A549 (cell line): ENCODE results near the gene STARD9. TPM values are rescaled to one million over a fixed set of nuclear protein-coding genes. Genes with fewer than 3 reads are reported as not detected.

Source experiments
- ATAC-seq, 2 experiments: fragments of 200-7000 bp in 1 of 2; fragments of >200 bp in 1 of 2; cut with Nextera tagmentation in 1 of 2; cut with Tn5 transposase in 1 of 2; 3 replicates each; pipeline versions ENCODE4 v1.8.0 to v1.9.1; 2018 to 2020; ENCODE audit warnings: mild to moderate bottlenecking in 1 of 2, moderate library complexity in 1 of 2
- CTCF ChIA-PET: fragments of 300-600 bp; sonication (Branson Sonifier 250); formaldehyde crosslinking; extraction: SDS; loops from one replicate; lab custom pipeline; 2021; ENCODE audit warnings: antibody characterized with exemption, inconsistent platforms; lab: Yijun Ruan, JAX
- POLR2A ChIA-PET: fragments of 350-600 bp; formaldehyde crosslinking; extraction: SDS; loops from one replicate; lab custom pipeline; 2021; ENCODE audit warnings: antibody characterized with exemption, inconsistent platforms; lab: Yijun Ruan, JAX
- DNase-seq, 2 experiments: peaks; one replicate each; pipeline versions ENCODE4 v3.0.0 to v3.0.0-alpha.2; 2011 to 2016; ENCODE audit warnings: low read depth in 1 of 2, low spot score in 1 of 2
- FAIRE-seq: peaks from 2 replicates; lab custom pipeline; 2011; peaks lifted over from hg19 to GRCh38; lab: Jason Lieb, UNC
- H3K27ac ChIP-seq, 2 experiments: fragments of >200 bp; sonication (Bioruptor Twin); formaldehyde crosslinking; 3 replicates each; pipeline ENCODE4 v1.5.1; 2016 to 2017
- H3K4me1 ChIP-seq: fragments of >200 bp; sonication (Bioruptor Twin); formaldehyde crosslinking; 3 replicates; pipeline ENCODE4 v1.6.1; 2016
- H3K4me2 ChIP-seq: fragments of >200 bp; sonication (Bioruptor Twin); formaldehyde crosslinking; 3 replicates; pipeline ENCODE4 v1.6.1; 2016
- H3K4me3 ChIP-seq: fragments of >200 bp; sonication (Bioruptor Twin); formaldehyde crosslinking; 3 replicates; pipeline ENCODE4 v1.5.1; 2016
- H3K9me3 ChIP-seq: fragments of >200 bp; sonication (Bioruptor Twin); formaldehyde crosslinking; 3 replicates; pipeline ENCODE4 v1.6.1; 2016
- BHLHE40 ChIP-seq: IDR thresholded peaks from 2 replicates; pipeline ENCODE4 v1.6.1; 2012; ENCODE audit warnings: low read depth, low read length, inconsistent platforms
- CBX2 ChIP-seq: fragments of 200-600 bp; sonication (generic); IDR thresholded peaks from 2 replicates; pipeline ENCODE4 v1.6.1; 2016; ENCODE audit warnings: low read depth, mild to moderate bottlenecking, borderline replicate concordance
- CHD4 ChIP-seq: fragments of 200-600 bp; sonication (generic); IDR thresholded peaks from 2 replicates; pipeline ENCODE4 v1.6.1; 2016; ENCODE audit warnings: antibody characterized with exemption, mild to moderate bottlenecking, borderline replicate concordance
- EHMT2 ChIP-seq: fragments of 200-600 bp; sonication (generic); IDR thresholded peaks from 2 replicates; pipeline ENCODE4 v1.6.1; 2016; ENCODE audit warnings: antibody characterized with exemption, low read depth, mild to moderate bottlenecking, moderate library complexity
- EP300 ChIP-seq, 2 experiments: fragments of >200 bp; sonication (Bioruptor Twin); formaldehyde crosslinking; IDR thresholded peaks; 2 replicates in 1 of 2; 3 replicates in 1 of 2; pipeline ENCODE4 v1.6.1; 2016 to 2017
- ESRRA ChIP-seq: fragments of 150-350 bp; IDR thresholded peaks from 2 replicates; pipeline ENCODE4 v1.6.1; 2014; ENCODE audit warnings: mild to moderate bottlenecking, low read length, borderline replicate concordance
- FOSB ChIP-seq: fragments of 250-450 bp; sonication (Bioruptor Pico); IDR thresholded peaks from 2 replicates; pipeline ENCODE4 v1.5.0; 2020; ENCODE audit warnings: mild to moderate bottlenecking, moderate library complexity
- FOSL2 ChIP-seq, 2 experiments: fragments of 450-650 bp in 1 of 2; fragments of >200 bp in 1 of 2; sonication (Bioruptor Twin) in 1 of 2; formaldehyde crosslinking; IDR thresholded peaks; 2 replicates each; pipeline versions ENCODE4 v1.5.0 to v1.6.1; 2016 to 2020; ENCODE audit warnings: mild to moderate bottlenecking in 1 of 2, moderate library complexity in 1 of 2
- HOXB5 ChIP-seq: fragments of 250-450 bp; sonication (Bioruptor Pico); IDR thresholded peaks from 2 replicates; pipeline ENCODE4 v1.5.0; 2020; ENCODE audit warnings: mild to moderate bottlenecking, moderate library complexity
- KDM1A ChIP-seq: fragments of 200-600 bp; sonication (generic); IDR thresholded peaks from 2 replicates; pipeline ENCODE4 v1.6.1; 2016; ENCODE audit warnings: low read depth, mild to moderate bottlenecking
- MAZ ChIP-seq: fragments of 150-350 bp; IDR thresholded peaks from 2 replicates; pipeline ENCODE4 v1.6.1; 2014; ENCODE audit warnings: antibody characterized with exemption, low read depth, low read length, borderline replicate concordance
- NFE2L2 ChIP-seq: fragments of 150-350 bp; conservative IDR thresholded peaks from 2 replicates; pipeline ENCODE4 v1.6.1; 2014; ENCODE audit warnings: low read length
- NPAS2 ChIP-seq: fragments of 250-450 bp; sonication (Bioruptor Pico); IDR thresholded peaks from 2 replicates; pipeline ENCODE4 v1.8.0; 2022; ENCODE audit warnings: mild to moderate bottlenecking, moderate library complexity, borderline replicate concordance
- RAD21 ChIP-seq, 2 experiments: fragments of >200 bp in 1 of 2; sonication (Bioruptor Twin) in 1 of 2; formaldehyde crosslinking in 1 of 2; IDR thresholded peaks in 1 of 2; conservative IDR thresholded peaks in 1 of 2; 2 replicates in 1 of 2; 3 replicates in 1 of 2; pipeline ENCODE4 v1.6.1; 2012 to 2018; ENCODE audit warnings: inconsistent platforms in 1 of 2
- RARB ChIP-seq: fragments of 250-450 bp; sonication (Bioruptor Pico); IDR thresholded peaks from 2 replicates; pipeline ENCODE4 v1.8.0; 2021; ENCODE audit warnings: mild to moderate bottlenecking, moderate library complexity
- RFX5 ChIP-seq: fragments of 450-650 bp; IDR thresholded peaks from 2 replicates; pipeline ENCODE4 v1.7.1; 2014; ENCODE audit warnings: antibody characterized with exemption, mild to moderate bottlenecking, moderate library complexity
- RNF2 ChIP-seq: fragments of 200-600 bp; sonication (generic); IDR thresholded peaks from 2 replicates; pipeline ENCODE4 v1.6.1; 2016; ENCODE audit warnings: low read depth, mild to moderate bottlenecking, antibody characterized with exemption, moderate library complexity, borderline replicate concordance
- SMC3 ChIP-seq: fragments of >200 bp; sonication (Bioruptor Twin); formaldehyde crosslinking; IDR thresholded peaks from 3 replicates; pipeline ENCODE4 v1.6.1; 2018; ENCODE audit warnings: inconsistent platforms
- TP53 ChIP-seq: fragments of 250-450 bp; sonication (Bioruptor Pico); IDR thresholded peaks from 2 replicates; pipeline ENCODE4 v1.5.0; 2021; ENCODE audit warnings: mild to moderate bottlenecking, moderate library complexity
- WGBS: methylation state at CpG from one replicate; pipeline ENCODE4 v1.1.6; 2017; ENCODE audit errors: missing lambda C conversion rate; 5-methylcytosine and 5-hydroxymethylcytosine counted together
- polyA plus RNA-seq, 4 experiments: library from polyadenylated mRNA; depleted of rRNA in 3 of 4; stranded (reverse); fragments of >200 nt; fragmentation: RNase III in 1 of 4; extraction: RNeasy Plus Mini Kit Qiagen cat#74134 plus additional on column Dnase treatment in 1 of 4; gene quantifications; 2 replicates in 3 of 4; 3 replicates in 1 of 4; pipeline ENCODE4 v1.2.3, GENCODE V29; 2011 to 2017
- TF ChIP-seq, protein P1 (sequence below): fragments of >200 bp; sonication (Bioruptor Twin); formaldehyde crosslinking; IDR thresholded peaks from 2 replicates; pipeline ENCODE4 v1.6.1; 2016
- TF ChIP-seq, protein P2 (sequence below): IDR thresholded peaks from 2 replicates; pipeline ENCODE4 v1.6.1; 2012
- TF ChIP-seq, protein P3 (sequence below): fragments of 250-450 bp; sonication (Bioruptor Pico); IDR thresholded peaks from 2 replicates; pipeline ENCODE4 v1.5.0; 2021; ENCODE audit warnings: mild to moderate bottlenecking, moderate library complexity, borderline replicate concordance
- TF ChIP-seq, protein P4 (sequence below): fragments of 250-450 bp; sonication (Bioruptor Pico); IDR thresholded peaks from 2 replicates; pipeline ENCODE4 v1.5.0; 2020; ENCODE audit warnings: low read depth, mild to moderate bottlenecking, moderate library complexity

Gene STARD9
- polyA plus RNA-seq, 2 of the 4 experiments (the other 2 are of a cell fraction): 1.2 TPM

DNA sequence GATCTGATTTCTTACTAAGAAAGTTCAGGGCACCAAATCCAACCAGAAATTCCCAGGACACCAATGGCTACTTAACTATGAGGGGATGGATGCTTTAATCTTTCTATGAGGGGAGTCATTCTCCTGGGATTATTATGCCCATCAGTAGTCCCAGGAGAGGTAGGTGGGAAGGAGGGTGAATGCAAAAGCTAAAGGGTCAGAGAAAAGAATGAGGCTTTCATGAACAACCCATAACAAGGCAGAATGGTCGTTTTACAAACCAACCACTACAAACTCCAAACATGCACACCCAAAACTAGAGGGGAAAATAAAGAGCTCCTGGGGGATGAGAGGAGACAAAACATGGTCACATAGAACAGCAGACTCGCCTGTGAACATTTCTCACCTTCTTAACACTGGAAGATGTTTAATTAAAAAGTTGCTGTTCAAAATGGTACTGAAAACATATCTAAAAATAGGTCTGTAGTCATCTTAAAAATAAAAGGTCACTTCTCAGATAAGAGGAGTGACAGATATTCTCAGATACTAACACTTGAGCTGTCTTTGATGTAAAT is 3.7 kb downstream of the STARD9 start:
- no peak for ATAC-seq
- DNase-seq: no peak
- FAIRE-seq: no peak
- ChIA-PET POLR2A (no interaction called here), CTCF (no interaction called here)
- TF ChIP-seq CHD4 (no peak), RAD21 (conservative IDR thresholded peaks at IDR 0.05 in 1 of 2, IDR thresholded peaks at IDR 0.05 in 1 of 2) (no peak), NPAS2 (CRISPR knock-in tag) (no peak), EHMT2 (no peak), RARB (CRISPR knock-in tag) (no peak), MAZ (no peak), RFX5 (no peak), KDM1A (no peak)
- peaks cover 14% of the 10 kb centered on the region; the same call in 1 of the 3 replicates for H3K4me1 ChIP-seq
- 42% methylated on average over 2 of the region's 2 CpGs for WGBS
- no peaks in the 10 kb centered on the region for H3K9me3 ChIP-seq
- H3K4me2 ChIP-seq: no peak overlapping the region
- no peak overlapping the region for H3K27ac ChIP-seq
- no peak overlapping the region for H3K4me3 ChIP-seq

DNA sequence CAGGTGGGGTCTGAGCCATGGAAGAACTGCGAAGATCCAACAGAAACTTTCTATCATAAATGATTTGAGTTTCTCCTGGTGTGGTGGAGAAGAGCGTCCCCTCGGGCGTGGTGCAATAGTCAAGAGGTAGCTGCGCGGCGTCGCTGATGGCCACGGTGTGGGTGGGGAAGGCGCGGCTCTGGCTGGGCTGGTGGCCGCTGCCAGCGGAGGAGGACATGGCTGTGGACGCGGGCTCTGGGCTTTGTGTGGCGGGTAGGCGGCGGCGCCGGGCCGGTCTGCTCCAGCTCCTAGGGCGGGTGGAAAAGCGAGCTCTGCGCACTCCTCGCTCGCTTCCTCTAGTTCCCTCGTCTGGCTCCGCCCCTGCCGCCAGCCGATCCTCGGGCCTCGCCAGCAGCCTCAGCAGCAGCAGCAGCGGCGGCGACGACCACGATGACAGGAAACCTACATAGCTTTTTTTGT is 5.9 kb downstream of the STARD9 start:
- DNase-seq (peak; percentile 34 to 57), FAIRE-seq (no peak), ATAC-seq (peak; percentile 99)
- WGBS: 3% methylated on average over 18 of the region's 37 CpGs
- Histone ChIP-seq H3K9me3 (no peaks in the 10 kb centered on the region), H3K4me2 (peak overlapping the region; percentile 67), H3K4me1 (peaks cover 8% of the 10 kb centered on the region; the same call in 1 of the 3 replicates), H3K27ac (peak overlapping the region; percentile 38 to 81; a peak in 5 of 6 replicates), H3K4me3 (peak overlapping the region; percentile 39)
- no peak for TF ChIP-seq CHD4
- TF ChIP-seq, protein P1, sequence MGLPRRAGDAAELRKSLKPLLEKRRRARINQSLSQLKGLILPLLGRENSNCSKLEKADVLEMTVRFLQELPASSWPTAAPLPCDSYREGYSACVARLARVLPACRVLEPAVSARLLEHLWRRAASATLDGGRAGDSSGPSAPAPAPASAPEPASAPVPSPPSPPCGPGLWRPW: no peak
- TF ChIP-seq, protein P2, sequence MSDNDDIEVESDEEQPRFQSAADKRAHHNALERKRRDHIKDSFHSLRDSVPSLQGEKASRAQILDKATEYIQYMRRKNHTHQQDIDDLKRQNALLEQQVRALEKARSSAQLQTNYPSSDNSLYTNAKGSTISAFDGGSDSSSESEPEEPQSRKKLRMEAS: peak; percentile 51; the same call in 1 of the 2 replicates
- CTCF ChIA-PET: interaction anchor here (0.7 to 1.3 kb wide), 3 partner anchors 16 to 77 kb away, joined by 3 to 4 read pairs (median 3); no protein-coding TSS in a partner anchor
- POLR2A ChIA-PET: interaction anchor here (1.4 kb wide), 1 partner anchor 33 kb away, joined by 3 read pairs; the partner anchor contains the start of genes HAUS2 and LRRC57

DNA sequence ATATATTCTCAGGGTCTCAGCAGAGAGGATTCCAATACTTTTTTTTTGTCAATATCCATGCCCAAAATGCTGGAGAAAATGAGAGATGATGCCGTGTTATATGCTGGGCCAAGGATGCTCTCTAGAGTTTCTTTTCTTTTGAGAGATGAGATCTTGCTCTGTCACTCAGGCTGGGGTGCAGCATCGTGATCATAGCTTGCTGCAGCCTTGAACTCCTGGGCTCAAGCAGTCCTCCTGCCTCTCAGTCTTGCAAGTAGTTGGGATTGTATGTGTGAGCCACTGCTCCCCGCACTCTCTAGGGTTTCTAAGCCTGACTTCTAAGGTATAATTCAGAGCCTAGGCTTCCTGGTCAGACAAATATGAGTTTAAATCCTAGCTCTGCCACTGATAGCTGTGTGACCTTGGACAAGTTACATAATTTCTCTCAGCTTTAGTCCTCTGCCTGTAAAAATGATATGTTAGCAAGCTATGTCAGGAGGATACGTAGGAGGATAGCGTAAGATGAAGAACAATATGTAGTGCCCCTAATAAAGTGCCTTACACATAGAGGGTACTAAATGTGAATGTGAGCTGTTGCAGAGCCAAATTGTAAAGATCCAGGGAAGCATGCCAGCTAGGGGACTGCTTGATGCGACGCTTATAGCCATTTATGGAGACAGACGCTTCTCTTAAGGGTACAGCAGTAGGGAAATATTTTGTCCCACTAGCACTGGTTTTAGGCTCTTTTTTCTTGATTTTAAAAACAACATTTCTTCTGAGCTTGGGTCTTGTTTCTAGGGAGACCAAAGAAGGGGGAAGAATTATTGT is 7.4 kb downstream of the STARD9 start:
- H3K9me3 ChIP-seq: no peaks in the 10 kb centered on the region
- ATAC-seq: no peak
- ChIA-PET CTCF (interaction anchor here (1.3 kb wide), 1 partner anchor 22 kb away, joined by 3 read pairs; no protein-coding TSS in a partner anchor), POLR2A (no interaction called here)
- H3K4me1 ChIP-seq: 0 out of 3 replicates have a peak, but pooled peaks cover 4% of the 10 kb centered on the region
- H3K4me3 ChIP-seq: no peak overlapping the region
- no peak for FAIRE-seq
- TF ChIP-seq HOXB5 (no peak), CBX2 (no peak), RAD21 (conservative IDR thresholded peaks at IDR 0.05 in 1 of 2, IDR thresholded peaks at IDR 0.05 in 1 of 2) (no peak), FOSL2 (IDR thresholded peaks at IDR 0.05) (no peak), FOSL2 (CRISPR knock-in tag; IDR thresholded peaks at IDR 0.05) (no peak), ESRRA (no peak)
- no peak overlapping the region for H3K27ac ChIP-seq
- no peak for DNase-seq
- H3K4me2 ChIP-seq: no peak overlapping the region
- 93% methylated on average over 8 of the region's 8 CpGs for WGBS

DNA sequence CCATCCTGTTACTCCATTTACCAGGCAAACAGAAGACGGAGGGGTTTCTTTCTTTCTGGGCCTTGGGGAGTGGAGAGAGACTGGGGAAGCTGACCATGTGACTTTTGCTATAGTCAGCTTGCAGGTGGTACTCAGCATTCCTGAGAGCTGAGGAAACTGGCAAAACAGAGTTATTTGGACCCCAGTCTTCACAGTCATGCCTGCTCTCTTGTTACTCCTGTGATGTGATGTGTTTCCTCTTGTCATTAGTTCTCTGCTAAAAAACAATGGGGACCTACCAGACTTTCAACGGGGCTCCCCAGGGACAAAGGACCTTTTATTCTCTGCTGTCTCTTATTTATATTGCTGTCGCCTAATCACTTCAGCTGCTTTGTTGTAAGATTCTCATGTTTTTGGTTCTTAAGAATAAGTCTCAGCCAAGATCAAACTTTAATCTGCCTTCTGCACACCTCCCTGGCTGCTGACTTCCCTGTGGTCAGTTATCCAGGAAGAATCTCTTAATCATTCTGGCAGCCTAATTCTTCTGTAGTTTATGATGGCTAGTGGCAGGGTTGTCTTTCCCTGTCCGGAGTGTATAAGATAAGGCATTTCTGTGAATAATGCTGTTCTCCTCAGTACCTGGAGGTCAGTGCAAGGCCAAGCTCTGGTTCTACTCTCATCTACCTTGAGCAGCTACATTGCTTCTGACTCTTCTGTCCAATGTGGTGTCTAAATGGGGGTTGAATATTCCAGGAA is 8.8 kb downstream of the STARD9 start:
- POLR2A ChIA-PET: no interaction called here
- Histone ChIP-seq H3K27ac (no peak overlapping the region), H3K9me3 (no peaks in the 10 kb centered on the region), H3K4me3 (no peak overlapping the region), H3K4me1 (0 out of 3 replicates have a peak, but pooled peaks cover 4% of the 10 kb centered on the region), H3K4me2 (no peak overlapping the region)
- DNase-seq (no peak), FAIRE-seq (no peak), ATAC-seq (no peak)
- 88% methylated on average over 4 of the region's 4 CpGs for WGBS
- CTCF ChIA-PET: interaction anchor here (1.1 kb wide), 1 partner anchor 67 kb away, joined by 5 read pairs; no protein-coding TSS in a partner anchor
- TF ChIP-seq RNF2 (no peak), NFE2L2 (no peak), EP300 (IDR thresholded peaks at IDR 0.05) (no peak), BHLHE40 (no peak), SMC3 (no peak), KDM1A (no peak), FOSB (CRISPR knock-in tag) (no peak), TP53 (no peak)
- TF ChIP-seq, protein P3, sequence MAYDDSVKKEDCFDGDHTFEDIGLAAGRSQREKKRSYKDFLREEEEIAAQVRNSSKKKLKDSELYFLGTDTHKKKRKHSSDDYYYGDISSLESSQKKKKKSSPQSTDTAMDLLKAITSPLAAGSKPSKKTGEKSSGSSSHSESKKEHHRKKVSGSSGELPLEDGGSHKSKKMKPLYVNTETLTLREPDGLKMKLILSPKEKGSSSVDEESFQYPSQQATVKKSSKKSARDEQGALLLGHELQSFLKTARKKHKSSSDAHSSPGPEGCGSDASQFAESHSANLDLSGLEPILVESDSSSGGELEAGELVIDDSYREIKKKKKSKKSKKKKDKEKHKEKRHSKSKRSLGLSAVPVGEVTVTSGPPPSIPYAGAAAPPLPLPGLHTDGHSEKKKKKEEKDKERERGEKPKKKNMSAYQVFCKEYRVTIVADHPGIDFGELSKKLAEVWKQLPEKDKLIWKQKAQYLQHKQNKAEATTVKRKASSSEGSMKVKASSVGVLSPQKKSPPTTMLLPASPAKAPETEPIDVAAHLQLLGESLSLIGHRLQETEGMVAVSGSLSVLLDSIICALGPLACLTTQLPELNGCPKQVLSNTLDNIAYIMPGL: no peak
- TF ChIP-seq, protein P4, sequence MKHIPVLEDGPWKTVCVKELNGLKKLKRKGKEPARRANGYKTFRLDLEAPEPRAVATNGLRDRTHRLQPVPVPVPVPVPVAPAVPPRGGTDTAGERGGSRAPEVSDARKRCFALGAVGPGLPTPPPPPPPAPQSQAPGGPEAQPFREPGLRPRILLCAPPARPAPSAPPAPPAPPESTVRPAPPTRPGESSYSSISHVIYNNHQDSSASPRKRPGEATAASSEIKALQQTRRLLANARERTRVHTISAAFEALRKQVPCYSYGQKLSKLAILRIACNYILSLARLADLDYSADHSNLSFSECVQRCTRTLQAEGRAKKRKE (CRISPR knock-in tag): no peak
